GM21717 (cell line): Measurements from ENCODE around the gene JMJD1C.
"Not testable (repeated sequence)": the region's sequence is repeated elsewhere in the genome, so short reads cannot be mapped to it uniquely, and the experiment has no call there.

Experiments
- ATAC-seq: cut with Tn5 transposase; IDR thresholded peaks from one replicate; pipeline ENCODE4 v1.9.1; 2021; ENCODE audit warnings: mild to moderate bottlenecking, moderate library complexity; ENCODE audit not compliant: unreplicated experiment

JMJD1C gene

GRCh38 chr10:63300801-63301200, 165.0 kb downstream of the JMJD1C start:
- no peak for ATAC-seq

- ATAC-seq: no peak
Measured at GRCh38 chr10:63297941-63298340, 167.8 kb downstream of the JMJD1C start.

- ATAC-seq: no peak
Measured at GRCh38 chr10:63294781-63295180, 171.0 kb downstream of the JMJD1C start.

- ATAC-seq: not testable (repeated sequence)
Measured at GRCh38 chr10:63292847-63293246, 172.9 kb downstream of the JMJD1C start.

DNA sequence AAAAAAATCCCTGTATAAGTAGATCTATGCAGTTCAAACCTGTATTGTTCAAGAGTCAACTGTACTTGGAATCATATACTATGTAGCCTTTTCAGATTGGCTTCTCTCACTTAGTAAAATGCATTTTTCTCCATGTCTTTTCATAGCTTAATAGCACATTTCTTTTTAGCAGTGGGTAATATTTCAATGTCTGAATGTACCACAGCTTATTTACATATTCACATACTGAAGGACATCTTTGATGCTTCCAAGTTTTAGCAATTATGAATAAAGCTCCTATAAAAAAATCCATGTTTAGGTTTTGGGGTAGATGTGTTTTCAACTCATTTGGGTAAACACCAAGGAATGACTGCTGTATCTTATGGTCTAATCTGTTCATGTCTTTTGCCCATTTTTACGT, 177.6 kb downstream of the JMJD1C start:
- ATAC-seq: no peak

DNA sequence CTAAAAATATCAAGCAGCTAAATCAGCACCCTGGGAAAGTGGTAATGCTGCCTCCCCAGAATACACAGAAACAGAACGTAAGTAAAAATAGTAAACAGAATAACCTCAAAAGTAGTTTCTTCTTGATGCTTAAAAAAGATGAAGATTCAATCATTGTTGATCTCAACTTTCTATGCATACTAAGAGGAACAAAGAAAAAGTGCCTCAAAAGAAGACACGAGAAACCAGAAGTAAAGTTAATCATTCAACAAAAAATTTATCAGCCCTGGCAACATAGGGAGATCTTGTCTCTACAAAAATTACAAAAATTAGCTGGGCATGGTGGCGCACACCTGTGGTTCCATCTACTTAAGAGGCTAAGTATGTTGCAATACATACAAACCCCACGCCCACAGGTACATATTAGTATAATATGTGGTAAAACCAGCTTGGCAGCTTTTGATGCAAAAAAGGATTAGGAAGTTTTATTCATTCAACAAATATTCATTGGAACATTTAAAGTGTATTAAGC, 179.0 kb downstream of the JMJD1C start:
- ATAC-seq: peak; percentile 76

DNA sequence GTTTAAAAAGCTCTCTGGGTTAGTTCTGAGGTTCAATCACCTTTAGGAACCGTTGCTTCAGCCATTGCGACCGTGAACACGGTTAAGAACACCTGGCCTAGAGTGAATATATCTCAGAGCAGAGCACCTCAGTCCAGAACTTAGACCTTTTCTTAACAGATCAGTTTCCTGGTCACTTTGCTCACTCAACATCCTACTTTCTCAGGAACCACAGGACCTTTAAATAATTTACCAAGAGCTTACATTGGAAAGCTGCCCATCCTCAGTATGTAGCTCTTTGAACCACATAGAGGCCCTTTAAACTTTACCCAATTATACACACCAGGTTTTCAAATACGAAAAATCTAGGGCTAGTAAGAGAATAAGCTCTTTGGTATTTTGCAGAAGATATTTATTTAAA, 179.4 kb downstream of the JMJD1C start:
- ATAC-seq: peak; percentile 51

- ATAC-seq: not testable (repeated sequence)
Measured at GRCh38 chr10:63283901-63284300, 181.9 kb downstream of the JMJD1C start.

GRCh38 chr10:63283093-63283492, 182.7 kb downstream of the JMJD1C start:
- ATAC-seq: no peak

DNA sequence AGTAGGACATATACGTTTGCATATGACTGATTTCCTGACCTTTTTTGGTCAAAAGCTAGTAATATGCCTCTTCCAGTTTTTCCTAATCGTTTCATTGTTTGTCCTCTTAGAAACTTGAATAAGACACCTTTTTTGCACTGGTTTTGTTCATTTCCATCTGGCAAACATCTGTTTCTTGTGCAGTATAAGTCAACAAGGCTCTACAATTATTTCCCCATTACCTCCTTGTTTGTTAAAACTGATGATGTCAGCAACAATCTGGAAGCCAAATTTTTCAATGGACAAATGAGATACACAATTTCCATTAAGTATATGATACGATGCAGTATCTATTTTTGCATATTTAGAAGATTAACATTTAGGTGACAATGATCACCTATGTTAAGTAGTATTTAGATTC, 183.8 kb downstream of the JMJD1C start:
- no peak for ATAC-seq

DNA sequence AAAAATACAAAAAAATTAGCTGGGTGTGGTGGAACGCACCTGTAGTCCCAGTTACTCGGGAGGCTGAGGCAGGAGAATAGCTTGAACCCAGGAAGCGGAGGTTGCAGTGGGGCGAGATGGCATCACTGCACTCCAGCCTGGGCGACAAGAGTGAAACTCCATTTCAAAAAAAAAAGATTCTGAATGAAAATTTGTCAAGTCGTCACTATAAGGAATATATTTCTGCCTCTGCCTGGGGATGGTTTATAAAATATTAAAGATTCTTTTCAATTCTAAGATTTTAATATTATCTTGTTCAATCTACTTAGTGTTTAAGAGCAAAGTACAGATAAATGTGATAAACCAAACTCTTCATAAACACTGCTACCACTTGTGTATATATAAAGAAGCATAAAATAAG, 185.4 kb downstream of the JMJD1C start:
- no peak for ATAC-seq

GRCh38 chr10:63275094-63275493, 190.7 kb downstream of the JMJD1C start:
- no peak for ATAC-seq

- no peak for ATAC-seq
Measured at GRCh38 chr10:63273577-63273976, 192.2 kb downstream of the JMJD1C start.

DNA sequence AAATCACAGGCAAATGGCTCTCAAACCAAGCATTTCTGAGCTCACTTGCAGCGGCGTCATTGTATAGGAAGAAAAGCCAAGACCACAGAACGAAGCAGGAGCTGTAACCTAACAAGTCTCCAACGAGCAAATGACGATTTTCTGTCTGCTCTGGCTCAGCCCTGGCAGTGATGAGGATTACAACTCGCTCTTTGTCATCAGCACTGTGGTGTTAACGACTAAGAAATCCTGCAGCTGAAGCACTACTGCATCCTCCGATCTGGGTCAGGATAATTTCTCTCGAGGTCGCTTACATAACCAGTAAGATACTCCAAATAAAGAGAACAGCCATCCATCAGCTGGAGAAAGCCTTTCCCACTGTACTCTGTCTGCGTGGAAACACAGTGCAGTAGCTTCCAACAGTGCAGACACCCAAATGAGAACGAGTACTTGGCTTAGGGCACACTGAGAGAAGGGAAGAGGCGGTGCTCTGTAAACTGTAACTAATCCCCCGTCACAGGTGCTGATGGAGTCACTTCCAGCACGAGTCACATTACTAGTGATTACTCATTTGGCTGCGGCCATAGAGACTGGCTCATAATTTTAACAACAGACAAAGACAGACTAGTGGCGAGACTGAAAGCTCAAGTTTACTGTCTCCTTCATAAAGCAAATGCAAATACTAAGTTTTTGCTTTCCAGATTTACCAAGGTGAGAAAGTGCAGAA, 196.8 kb downstream of the JMJD1C start:
- ATAC-seq: peak; percentile 96

DNA sequence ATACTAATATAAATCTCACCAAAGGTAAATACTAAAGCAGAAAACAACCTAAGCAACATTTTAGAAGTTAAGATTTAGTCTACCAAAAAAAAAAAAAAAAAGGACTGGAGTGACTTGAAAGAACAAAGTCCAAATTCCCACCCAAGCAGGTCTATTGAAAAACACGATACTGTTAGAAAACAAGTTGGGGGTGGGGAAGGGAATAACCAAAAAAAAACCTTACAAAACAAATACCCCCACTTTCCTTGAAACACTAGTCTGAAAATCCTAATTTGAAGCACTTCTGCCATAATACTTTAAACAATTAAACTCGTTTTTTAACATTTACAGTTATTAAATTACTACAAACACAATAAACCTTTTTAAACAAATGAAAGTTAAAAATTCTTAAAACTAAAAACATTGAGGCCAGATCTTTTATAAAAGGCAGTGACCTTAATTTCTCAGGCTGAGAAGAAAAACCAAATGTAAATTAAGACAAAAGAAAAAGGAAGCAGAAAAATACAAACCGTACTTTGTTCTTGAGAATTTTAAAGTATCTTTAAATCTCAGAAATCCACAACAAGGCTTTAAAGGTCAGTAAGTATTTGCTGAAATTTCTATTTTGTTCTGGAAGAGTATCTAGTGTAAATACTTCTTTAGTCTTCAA, 197.5 kb downstream of the JMJD1C start:
- no peak for ATAC-seq

DNA sequence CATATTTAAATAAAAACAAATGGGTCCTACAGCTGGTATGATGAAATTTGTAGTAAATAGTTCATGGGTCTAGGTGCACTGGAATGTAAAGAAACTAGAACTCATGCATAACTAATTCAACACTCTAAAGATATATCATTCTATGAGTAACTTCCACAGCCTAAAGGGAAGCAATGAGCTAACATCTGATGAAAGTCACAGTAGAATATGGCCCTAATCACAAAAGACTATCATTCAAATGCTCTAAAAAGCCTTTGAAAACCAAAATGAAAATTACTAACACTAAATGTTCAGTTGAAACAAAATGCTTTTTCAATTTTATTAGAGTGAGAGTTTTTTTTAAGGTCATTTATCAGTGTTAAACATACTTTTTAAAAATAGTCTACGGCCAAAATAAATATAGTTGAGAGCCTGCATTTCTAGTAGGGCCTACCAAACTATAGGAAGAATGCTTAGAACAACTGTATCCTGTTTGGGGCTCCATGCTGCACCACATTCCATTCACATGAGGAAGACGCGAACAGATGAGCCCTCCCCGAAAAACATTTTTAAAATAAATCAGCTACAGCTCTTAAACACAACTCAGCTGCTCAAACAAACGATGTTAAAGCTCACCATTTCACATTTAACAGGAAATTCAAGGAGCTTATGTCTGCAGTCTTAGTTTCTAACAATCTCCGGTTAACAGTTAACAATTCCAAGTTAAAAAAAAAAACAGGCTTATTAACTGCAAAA, 198.2 kb downstream of the JMJD1C start:
- ATAC-seq: no peak

DNA sequence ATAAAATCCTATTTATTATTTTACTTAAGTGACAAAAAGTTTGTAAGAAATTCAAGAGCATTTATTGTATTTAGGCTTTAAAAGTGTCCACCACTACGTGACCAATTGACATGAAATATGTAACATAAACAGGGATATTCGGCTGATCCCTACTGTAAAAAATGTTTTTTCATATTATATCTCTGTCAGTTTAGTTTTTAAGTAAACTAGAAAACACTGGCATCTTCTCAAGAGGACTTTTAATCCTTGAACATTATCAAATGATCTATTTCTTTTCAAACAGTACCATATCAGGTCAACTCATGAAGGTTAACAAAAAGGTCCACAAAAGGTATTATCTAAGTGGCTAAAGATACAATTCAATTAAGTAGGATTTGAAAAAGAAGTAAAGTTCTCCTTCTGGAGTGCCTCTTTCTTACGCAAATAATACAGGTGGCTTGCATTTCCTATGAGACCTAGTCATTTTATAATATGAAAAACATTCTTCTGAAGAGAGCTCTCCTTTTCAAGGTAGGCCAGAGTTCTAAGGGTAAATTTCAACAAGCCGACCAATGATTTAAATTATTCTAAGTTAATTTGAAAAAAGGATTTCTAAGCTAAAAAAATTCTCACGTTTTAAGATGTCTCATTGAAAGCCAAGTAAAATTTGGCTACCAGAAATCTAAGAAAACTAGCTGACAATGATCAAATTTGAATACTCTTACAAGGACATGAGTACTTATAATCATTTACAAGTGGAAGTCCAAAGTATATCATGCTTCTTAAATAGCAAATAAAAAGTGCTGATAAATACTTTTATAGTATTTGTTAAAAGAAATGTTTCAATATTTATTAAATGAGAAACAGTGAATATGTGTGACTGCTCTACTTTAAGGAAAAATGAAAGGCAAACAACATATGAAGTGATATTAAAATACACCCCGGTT, 199.1 kb downstream of the JMJD1C start:
- ATAC-seq: no peak

GRCh38 chr10:63265683-63266235, 200.0 kb downstream of the JMJD1C start:
- no peak for ATAC-seq

DNA sequence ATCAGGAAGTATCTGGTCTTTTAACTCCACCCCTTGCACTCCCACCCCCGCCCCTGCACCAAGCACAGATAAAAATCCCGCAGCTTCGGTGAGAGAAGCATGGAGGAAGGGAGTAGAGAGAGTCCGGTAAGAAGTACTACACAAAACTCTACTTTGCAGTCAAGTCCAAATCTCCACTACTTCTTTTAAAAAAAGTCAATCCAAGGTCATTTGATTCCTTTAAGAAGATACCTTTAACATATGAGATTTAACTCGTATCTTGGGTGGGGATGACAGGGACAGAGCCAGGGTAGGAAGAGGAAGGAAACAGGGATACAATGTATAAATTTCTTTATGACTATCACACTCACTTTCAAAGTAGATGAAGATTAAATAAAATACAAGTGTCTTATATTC, 200.6 kb downstream of the JMJD1C start:
- ATAC-seq: no peak

DNA sequence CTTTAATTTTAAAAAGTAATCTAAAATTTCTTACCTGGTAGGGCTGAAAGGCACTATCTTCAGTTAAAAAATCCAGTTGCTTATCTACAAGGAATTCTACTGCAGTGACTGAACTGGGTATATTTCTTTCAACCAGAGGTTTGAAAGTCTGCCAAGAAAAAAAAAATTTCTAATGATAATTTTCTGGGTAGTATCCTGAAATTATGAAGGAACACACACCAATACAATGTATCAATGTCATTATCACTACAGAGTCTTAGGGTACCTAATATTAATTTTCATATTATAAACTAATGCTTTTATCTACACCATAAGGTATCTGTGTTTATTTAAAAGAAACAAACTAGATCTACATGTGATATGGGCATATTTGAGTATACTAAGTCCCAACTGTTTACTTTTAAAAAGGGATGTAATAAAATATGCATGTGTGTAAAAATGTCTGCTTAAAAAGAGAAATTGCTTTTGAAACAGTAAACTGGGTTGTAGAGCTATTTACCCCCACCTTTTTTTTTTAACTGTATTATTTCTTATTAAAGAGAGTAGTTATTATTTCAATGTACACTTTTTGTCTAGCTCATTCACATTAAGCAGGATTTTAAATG, 201.1 kb downstream of the JMJD1C start:
- no peak for ATAC-seq
